Measurements from ENCODE around the gene HES4. TPM values are rescaled to one million over a fixed set of nuclear protein-coding genes. Genes with fewer than 3 reads are reported as not detected.

The HES4 gene
- total RNA-seq, 1 experiment from 2014 or later, result 145 TPM

DNA sequence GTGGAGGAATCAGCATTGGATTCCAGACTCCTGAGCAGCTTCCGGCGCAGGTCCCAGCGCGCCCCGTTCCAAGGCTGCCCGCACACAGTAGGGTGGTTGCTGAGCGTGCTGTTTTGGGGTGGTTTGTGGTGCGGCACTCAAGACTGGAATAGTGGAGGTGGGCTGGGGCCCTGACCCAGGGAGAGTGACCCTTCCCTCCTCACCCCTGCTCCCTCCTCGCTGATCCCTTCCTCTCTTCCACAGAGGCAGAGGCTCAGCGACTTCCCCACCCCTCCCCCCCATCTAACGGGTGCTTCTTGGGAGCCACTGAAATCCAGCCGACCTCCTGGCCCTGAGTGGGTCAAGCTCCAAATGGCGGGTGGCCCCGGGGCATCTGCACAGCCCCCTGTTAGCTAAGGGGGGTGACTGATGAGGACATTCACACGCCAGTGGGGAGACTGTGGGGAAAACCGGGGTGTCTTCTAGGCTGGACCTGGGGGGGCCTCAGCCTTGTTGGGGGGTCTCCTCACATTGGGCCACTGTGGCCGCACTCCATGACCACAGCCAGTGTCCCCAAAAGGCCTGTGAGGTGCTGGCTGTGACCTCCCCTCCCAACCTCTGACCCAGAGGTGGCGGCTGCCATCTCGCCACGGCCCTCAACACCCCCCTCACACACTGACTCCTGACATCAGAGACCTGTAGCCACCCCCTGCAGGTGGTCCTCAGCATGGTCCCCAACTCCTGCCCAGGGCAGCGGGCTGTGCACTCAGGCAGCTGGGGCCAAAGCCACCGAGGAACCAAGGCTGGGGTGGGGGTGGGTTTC, 3.9 kb upstream of the HES4 start:
- H3K4me2 ChIP-seq (ENCODE audit: low read length), result no peak overlapping the region
- intact Hi-C loops (cut with micrococcal nuclease), result loop anchor here (5.0 kb wide), 1 partner anchor 63 kb away; no protein-coding TSS in a partner anchor

DNA sequence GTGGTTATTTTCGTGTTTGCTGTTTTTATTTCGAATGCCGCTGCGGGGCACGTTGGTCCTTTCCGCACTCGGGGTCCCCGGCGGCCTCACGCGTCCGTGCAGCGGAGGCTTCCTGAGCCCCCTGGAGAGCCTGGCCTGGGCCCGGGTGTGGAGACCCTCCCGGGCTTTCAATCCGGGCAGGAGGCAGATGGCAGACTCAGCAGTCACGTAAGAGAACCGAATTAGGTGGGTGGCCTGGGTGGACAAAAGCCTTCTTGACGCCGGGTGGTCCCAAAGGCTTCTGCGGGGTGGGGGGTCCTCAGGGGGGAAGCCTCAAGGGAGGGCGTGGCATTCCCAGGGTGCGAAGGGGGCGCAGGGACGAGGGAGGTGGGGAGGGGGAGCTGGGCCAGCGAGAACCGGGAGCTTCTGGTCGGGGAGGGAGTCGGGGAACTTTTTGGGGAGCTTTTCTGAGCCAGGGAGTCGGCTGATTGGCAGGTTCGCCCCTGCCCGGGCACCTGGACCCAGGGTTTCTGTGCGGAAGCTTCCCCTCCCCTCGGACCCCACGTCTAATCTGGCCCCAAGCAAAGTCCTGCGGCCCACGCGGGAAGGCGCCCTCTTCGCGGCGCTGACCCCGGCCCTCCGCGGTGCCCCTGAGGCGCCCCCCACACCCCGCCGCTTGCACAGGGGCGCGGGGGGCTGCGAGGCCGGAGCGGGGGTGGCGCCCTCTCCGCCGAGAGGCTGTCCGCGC, 1.3 kb upstream of the HES4 start:
- peak overlapping the region; percentile 99 for H3K27ac ChIP-seq (ENCODE audit: low read depth, low read length)
- ATAC-seq (peak; percentile 3; the same call in 1 of the 2 replicates), DNase-seq (ENCODE audit: low read depth, low spot score) (no peak)
- H4K20me1 ChIP-seq (ENCODE audit: insufficient read depth), result peaks cover 8% of the 10 kb centered on the region; the same call in 1 of the 2 replicates
- H3K4me2 ChIP-seq (ENCODE audit: low read length), result peak overlapping the region; percentile 98
- intact Hi-C loops (cut with micrococcal nuclease), result loop anchor here (2.0 to 5.0 kb wide), 2 partner anchors 16 to 66 kb away; no protein-coding TSS in a partner anchor
- peaks cover 29 to 77% of the 10 kb centered on the region in 2 experiments for H3K4me1 ChIP-seq (ENCODE audit: control insufficient read depth in 1 of 2, insufficient read depth in 2 of 2, low read length in 2 of 2)
- H2AFZ ChIP-seq (ENCODE audit: low read depth, low read length, poor library complexity, severe bottlenecking), result no peak overlapping the region
- POLR2A ChIA-PET, result interaction anchor here (0.8 to 2.7 kb wide), 3 partner anchors 13 to 79 kb away, joined by 3 to 12 read pairs (median 3); partner anchors contain the start of genes ISG15 and PLEKHN1
- RAD21 ChIA-PET (ENCODE audit: low non-redundant PET in 1 of 2, low total read pairs in 2 of 2, uncharacterized antibody in 2 of 2, unreplicated experiment in 2 of 2), result no interaction called here
- no peaks in the 10 kb centered on the region for H3K27me3 ChIP-seq (ENCODE audit: insufficient read depth, low read length)
- peak overlapping the region; percentile 100 for H3K9ac ChIP-seq (ENCODE audit: low read length)
- H3K9me3 ChIP-seq (ENCODE audit: control insufficient read depth in 1 of 2, insufficient read depth in 1 of 2, low read depth in 1 of 2, low read length in 2 of 2), result no peaks in the 10 kb centered on the region
- CTCF ChIA-PET, result interaction anchor here (1.9 to 4.0 kb wide), 2 partner anchors 12 to 18 kb away, joined by 17 to 26 read pairs; partner anchors contain the start of genes AGRN and ISG15
- H3K36me3 ChIP-seq (ENCODE audit: control insufficient read depth in 1 of 2, insufficient read depth in 2 of 2, low read length in 2 of 2), result no peaks in the 10 kb centered on the region
- BruUV-seq (replicated peaks), result TSS peak; percentile 89
- no peaks in the 10 kb centered on the region for H3K9me2 ChIP-seq (ENCODE audit: insufficient read depth)
- H3K79me2 ChIP-seq (ENCODE audit: insufficient read depth, low read length), result peaks cover 29% of the 10 kb centered on the region
- peak overlapping the region; percentile 64 to 83 for H3K4me3 ChIP-seq (replicated peaks in 1 of 2; ENCODE audit: low read depth in 1 of 2, low read length in 2 of 2)
- no peak for TF ChIP-seq SP1 (IDR thresholded peaks at IDR 0.05; ENCODE audit: low read depth)
- no peak for TF ChIP-seq SIN3A (IDR thresholded peaks at IDR 0.05; ENCODE audit: low read depth)
- TF ChIP-seq, protein P1, sequence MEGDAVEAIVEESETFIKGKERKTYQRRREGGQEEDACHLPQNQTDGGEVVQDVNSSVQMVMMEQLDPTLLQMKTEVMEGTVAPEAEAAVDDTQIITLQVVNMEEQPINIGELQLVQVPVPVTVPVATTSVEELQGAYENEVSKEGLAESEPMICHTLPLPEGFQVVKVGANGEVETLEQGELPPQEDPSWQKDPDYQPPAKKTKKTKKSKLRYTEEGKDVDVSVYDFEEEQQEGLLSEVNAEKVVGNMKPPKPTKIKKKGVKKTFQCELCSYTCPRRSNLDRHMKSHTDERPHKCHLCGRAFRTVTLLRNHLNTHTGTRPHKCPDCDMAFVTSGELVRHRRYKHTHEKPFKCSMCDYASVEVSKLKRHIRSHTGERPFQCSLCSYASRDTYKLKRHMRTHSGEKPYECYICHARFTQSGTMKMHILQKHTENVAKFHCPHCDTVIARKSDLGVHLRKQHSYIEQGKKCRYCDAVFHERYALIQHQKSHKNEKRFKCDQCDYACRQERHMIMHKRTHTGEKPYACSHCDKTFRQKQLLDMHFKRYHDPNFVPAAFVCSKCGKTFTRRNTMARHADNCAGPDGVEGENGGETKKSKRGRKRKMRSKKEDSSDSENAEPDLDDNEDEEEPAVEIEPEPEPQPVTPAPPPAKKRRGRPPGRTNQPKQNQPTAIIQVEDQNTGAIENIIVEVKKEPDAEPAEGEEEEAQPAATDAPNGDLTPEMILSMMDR (IDR thresholded peaks at IDR 0.05 in 2 of 3, conservative IDR thresholded peaks at IDR 0.05 in 1 of 3; ENCODE audit: borderline replicate concordance in 1 of 3, insufficient read depth in 1 of 3, low read depth in 2 of 3, low read length in 2 of 3), result no peak
- TF ChIP-seq EZH2phosphoT487 (IDR thresholded peaks at IDR 0.05; ENCODE audit: borderline replicate concordance), result no peak
- TF ChIP-seq FOSL1 (IDR thresholded peaks at IDR 0.05; ENCODE audit: low read depth), result no peak
- TF ChIP-seq ZNF274 (IDR thresholded peaks at IDR 0.05; ENCODE audit: low read depth, low read length), result no peak
- no peak for TF ChIP-seq RAD21 (IDR thresholded peaks at IDR 0.05; ENCODE audit: low read depth)
- TF ChIP-seq ZFX (IDR thresholded peaks at IDR 0.05), result no peak
- no peak for TF ChIP-seq CBX3 (IDR thresholded peaks at IDR 0.05; ENCODE audit: low read depth)
- TF ChIP-seq JUND (IDR thresholded peaks at IDR 0.05), result no peak
- TF ChIP-seq, protein P2, sequence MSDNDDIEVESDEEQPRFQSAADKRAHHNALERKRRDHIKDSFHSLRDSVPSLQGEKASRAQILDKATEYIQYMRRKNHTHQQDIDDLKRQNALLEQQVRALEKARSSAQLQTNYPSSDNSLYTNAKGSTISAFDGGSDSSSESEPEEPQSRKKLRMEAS (IDR thresholded peaks at IDR 0.05), result no peak
- no peak for TF ChIP-seq CEBPB (IDR thresholded peaks at IDR 0.05; ENCODE audit: low read depth)
- no peak for TF ChIP-seq YY1 (IDR thresholded peaks at IDR 0.05; ENCODE audit: extremely low read depth, insufficient replicate concordance, low read depth, low read length)
- TF ChIP-seq, protein P3, sequence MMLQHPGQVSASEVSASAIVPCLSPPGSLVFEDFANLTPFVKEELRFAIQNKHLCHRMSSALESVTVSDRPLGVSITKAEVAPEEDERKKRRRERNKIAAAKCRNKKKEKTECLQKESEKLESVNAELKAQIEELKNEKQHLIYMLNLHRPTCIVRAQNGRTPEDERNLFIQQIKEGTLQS (IDR thresholded peaks at IDR 0.05), result no peak
- TF ChIP-seq POLR2AphosphoS5 (IDR thresholded peaks at IDR 0.05; ENCODE audit: low read depth, low read length), result no peak

More for the DNA sequence above, 3.9 kb upstream of the HES4 start:
- H4K20me1 ChIP-seq (ENCODE audit: insufficient read depth), result no peaks in the 10 kb centered on the region
- H3K27ac ChIP-seq (ENCODE audit: low read depth, low read length), result peak overlapping the region; percentile 60; the same call in 1 of the 2 replicates
- H3K9me3 ChIP-seq (ENCODE audit: control insufficient read depth in 1 of 2, insufficient read depth in 1 of 2, low read depth in 1 of 2, low read length in 2 of 2), result no peaks in the 10 kb centered on the region
- ChIA-PET POLR2A (interaction anchor here (2.7 kb wide), 1 partner anchor 10 kb away, joined by 12 read pairs; the partner anchor contains the start of gene ISG15), RAD21 (ENCODE audit: low non-redundant PET in 1 of 2, low total read pairs in 2 of 2, uncharacterized antibody in 2 of 2, unreplicated experiment in 2 of 2) (no interaction called here), CTCF (interaction anchor here (4.0 kb wide), 1 partner anchor 10 kb away, joined by 26 read pairs; the partner anchor contains the start of gene ISG15)
- no peaks in the 10 kb centered on the region for H3K27me3 ChIP-seq (ENCODE audit: insufficient read depth, low read length)
- H3K4me1 ChIP-seq (ENCODE audit: control insufficient read depth in 1 of 2, insufficient read depth in 2 of 2, low read length in 2 of 2), result peaks cover 35 to 70% of the 10 kb centered on the region in 2 experiments
- BruUV-seq (replicated peaks), result no TSS peak
- H3K79me2 ChIP-seq (ENCODE audit: insufficient read depth, low read length), result peaks cover 14% of the 10 kb centered on the region
- H3K9me2 ChIP-seq (ENCODE audit: insufficient read depth), result no peaks in the 10 kb centered on the region
- H3K36me3 ChIP-seq (ENCODE audit: control insufficient read depth in 1 of 2, insufficient read depth in 2 of 2, low read length in 2 of 2), result no peaks in the 10 kb centered on the region
- ATAC-seq (no peak), DNase-seq (ENCODE audit: low read depth, low spot score) (no peak)
- H3K4me3 ChIP-seq (replicated peaks in 1 of 2; ENCODE audit: low read depth in 1 of 2, low read length in 2 of 2), result no peak overlapping the region
- H2AFZ ChIP-seq (ENCODE audit: low read depth, low read length, poor library complexity, severe bottlenecking), result no peak overlapping the region
- H3K9ac ChIP-seq (ENCODE audit: low read length), result peak overlapping the region; percentile 82; the same call in 1 of the 2 replicates
- TF ChIP-seq YY1 (IDR thresholded peaks at IDR 0.05; ENCODE audit: extremely low read depth, insufficient replicate concordance, low read depth, low read length), result no peak

Data from HCT116 (cell line).